GM19324 (cell line): Measurements from ENCODE around the gene NPM1.

Experiments used
- ATAC-seq: cut with Tn5 transposase; IDR thresholded peaks from one replicate; pipeline ENCODE4 v1.9.1; 2021; ENCODE audit warnings: mild to moderate bottlenecking, moderate library complexity; ENCODE audit not compliant: unreplicated experiment, low FRiP score

NPM1 gene

GRCh38 chr5:171445644-171446516 lies 58.2 kb downstream of the NPM1 start:
- no peak for ATAC-seq

GRCh38 chr5:171447226-171447625 lies 59.6 kb downstream of the NPM1 start:
- ATAC-seq: no peak

- ATAC-seq: no peak
Measured at GRCh38 chr5:171449426-171449825, 61.8 kb downstream of the NPM1 start.

GRCh38 chr5:171450423-171451331 lies 63.0 kb downstream of the NPM1 start:
- ATAC-seq: no peak

- ATAC-seq: no peak
Measured at GRCh38 chr5:171451421-171451820, 63.8 kb downstream of the NPM1 start.

- ATAC-seq: no peak
Measured at GRCh38 chr5:171453056-171453725, 65.5 kb downstream of the NPM1 start.

- ATAC-seq: no peak
Measured at GRCh38 chr5:171453988-171454387, 66.3 kb downstream of the NPM1 start.

- ATAC-seq: no peak
Measured at GRCh38 chr5:171454549-171454948, 66.9 kb downstream of the NPM1 start.

- ATAC-seq: no peak
Measured at GRCh38 chr5:171455522-171455921, 67.9 kb downstream of the NPM1 start.

GRCh38 chr5:171457208-171457981 lies 69.7 kb downstream of the NPM1 start:
- no peak for ATAC-seq

- no peak for ATAC-seq
Measured at GRCh38 chr5:171459839-171460238, 72.2 kb downstream of the NPM1 start.
